BLaER1 (cell line): Measurements from ENCODE around the gene TMEM132E.

Experiments used
- H3K27ac ChIP-seq: shearing (Covaris generic); formaldehyde crosslinking; 2 replicates; pipeline ENCODE4 v1.8.1; 2022
- H3K27me3 ChIP-seq: shearing (Covaris generic); formaldehyde crosslinking; 2 replicates; pipeline ENCODE4 v1.8.1; 2022
- H3K36me3 ChIP-seq: shearing (Covaris generic); formaldehyde crosslinking; 2 replicates; pipeline ENCODE4 v1.8.1; 2022
- H3K4me1 ChIP-seq: shearing (Covaris generic); formaldehyde crosslinking; 2 replicates; pipeline ENCODE4 v1.8.1; 2022
- H3K4me2 ChIP-seq: shearing (Covaris generic); formaldehyde crosslinking; 2 replicates; pipeline ENCODE4 v1.8.1; 2022
- H3K4me3 ChIP-seq: shearing (Covaris generic); formaldehyde crosslinking; 2 replicates; pipeline ENCODE4 v1.8.1; 2022
- H3K9ac ChIP-seq: shearing (Covaris generic); formaldehyde crosslinking; 2 replicates; pipeline ENCODE4 v1.8.1; 2022
- H3K9me3 ChIP-seq: shearing (Covaris generic); formaldehyde crosslinking; 2 replicates; pipeline ENCODE4 v1.8.1; 2022
- H4K20me1 ChIP-seq: shearing (Covaris generic); formaldehyde crosslinking; 2 replicates; pipeline ENCODE4 v1.8.1; 2022
- Cebpa-rat ChIP-seq: shearing (Covaris generic); IDR thresholded peaks from 2 replicates; pipeline ENCODE4 v1.8.1; 2022

The TMEM132E gene

GRCh38 chr17:34549966-34550365 lies 29.4 kb upstream of the TMEM132E start:
- no peak for TF ChIP-seq Cebpa-rat
- Histone ChIP-seq H3K4me2 (no peak overlapping the region), H3K9ac (no peak overlapping the region), H3K9me3 (no peaks in the 10 kb centered on the region), H3K27ac (no peak overlapping the region), H3K4me1 (no peaks in the 10 kb centered on the region), H3K36me3 (no peaks in the 10 kb centered on the region), H3K27me3 (no peaks in the 10 kb centered on the region), H3K4me3 (no peak overlapping the region), H4K20me1 (peaks cover 14% of the 10 kb centered on the region; the same call in 1 of the 2 replicates)

DNA sequence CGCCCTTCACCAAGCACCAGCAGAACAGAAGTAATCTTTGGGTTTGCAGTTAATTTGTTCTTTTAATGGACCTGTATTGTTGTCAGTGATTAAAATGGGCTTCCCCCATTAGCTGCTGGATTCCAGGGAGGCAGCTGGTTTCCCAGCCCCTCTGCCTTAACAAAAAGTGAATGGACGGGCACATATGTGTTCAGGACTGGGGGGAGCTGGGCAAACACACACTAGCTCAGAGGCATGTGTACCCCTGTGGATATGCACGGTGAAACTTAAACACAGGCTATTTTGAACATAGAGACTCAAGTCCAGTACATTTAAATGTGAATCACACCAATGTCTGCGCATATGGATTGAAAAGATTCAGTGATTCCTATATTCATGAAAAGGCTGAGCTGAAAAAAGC lies 25.5 kb upstream of the TMEM132E start:
- H4K20me1 ChIP-seq, result peaks cover 22% of the 10 kb centered on the region; the same call in 1 of the 2 replicates

GRCh38 chr17:34556384-34556783 lies 23.0 kb upstream of the TMEM132E start:
- Histone ChIP-seq H3K27ac (no peak overlapping the region), H3K4me3 (no peak overlapping the region), H3K4me1 (no peaks in the 10 kb centered on the region), H3K4me2 (no peak overlapping the region), H4K20me1 (peaks cover 22% of the 10 kb centered on the region; the same call in 1 of the 2 replicates), H3K9ac (no peak overlapping the region), H3K27me3 (no peaks in the 10 kb centered on the region), H3K9me3 (no peaks in the 10 kb centered on the region), H3K36me3 (no peaks in the 10 kb centered on the region)
- no peak for TF ChIP-seq Cebpa-rat

More for the DNA sequence above, 25.5 kb upstream of the TMEM132E start:
- TF ChIP-seq Cebpa-rat, result no peak
- Histone ChIP-seq H3K4me1 (no peaks in the 10 kb centered on the region), H3K4me2 (no peak overlapping the region), H3K36me3 (no peaks in the 10 kb centered on the region), H3K9ac (no peak overlapping the region), H3K9me3 (no peaks in the 10 kb centered on the region), H3K27ac (no peak overlapping the region), H3K27me3 (no peaks in the 10 kb centered on the region), H3K4me3 (no peak overlapping the region)

- peaks cover 22% of the 10 kb centered on the region; the same call in 1 of the 2 replicates for H4K20me1 ChIP-seq
- no peak overlapping the region for H3K9ac ChIP-seq
- no peaks in the 10 kb centered on the region for H3K36me3 ChIP-seq
- H3K4me2 ChIP-seq, result no peak overlapping the region
- no peaks in the 10 kb centered on the region for H3K9me3 ChIP-seq
- no peaks in the 10 kb centered on the region for H3K4me1 ChIP-seq
- TF ChIP-seq Cebpa-rat, result no peak
- no peaks in the 10 kb centered on the region for H3K27me3 ChIP-seq
- no peak overlapping the region for H3K27ac ChIP-seq
- H3K4me3 ChIP-seq, result no peak overlapping the region
Observed at GRCh38 chr17:34556931-34557330, 22.5 kb upstream of the TMEM132E start.

- Histone ChIP-seq H3K9me3 (no peaks in the 10 kb centered on the region), H3K27me3 (no peaks in the 10 kb centered on the region), H3K4me3 (no peak overlapping the region), H3K27ac (no peak overlapping the region), H3K4me2 (no peak overlapping the region), H3K36me3 (no peaks in the 10 kb centered on the region), H3K4me1 (no peaks in the 10 kb centered on the region), H4K20me1 (peaks cover 8% of the 10 kb centered on the region; the same call in 1 of the 2 replicates), H3K9ac (no peak overlapping the region)
- no peak for TF ChIP-seq Cebpa-rat
Observed at GRCh38 chr17:34561328-34561727, 18.1 kb upstream of the TMEM132E start.

DNA sequence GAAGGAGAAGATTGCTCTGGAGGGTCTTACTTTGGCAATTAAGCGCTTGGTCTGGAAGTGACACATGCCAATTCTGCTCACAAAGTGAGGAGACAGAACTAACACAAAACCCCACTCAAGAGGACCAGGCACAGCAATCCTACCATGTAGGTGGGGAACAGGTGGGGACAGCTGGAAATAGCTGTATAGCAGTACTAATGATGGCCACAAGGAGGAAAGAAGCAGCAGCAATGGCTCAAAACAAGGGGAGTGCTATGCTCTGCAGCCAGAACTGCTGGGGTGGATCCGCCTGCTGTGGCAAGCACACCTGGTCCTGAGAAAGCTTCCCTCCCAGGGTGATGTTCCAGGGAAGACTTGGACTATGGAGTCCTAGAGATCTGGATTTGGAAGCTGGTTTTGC lies 17.0 kb upstream of the TMEM132E start:
- Histone ChIP-seq H3K27me3 (no peaks in the 10 kb centered on the region), H3K27ac (no peak overlapping the region), H3K4me1 (no peaks in the 10 kb centered on the region), H3K4me2 (no peak overlapping the region), H3K9ac (no peak overlapping the region), H3K9me3 (no peaks in the 10 kb centered on the region), H3K4me3 (no peak overlapping the region), H4K20me1 (no peaks in the 10 kb centered on the region; the same call in 1 of the 2 replicates), H3K36me3 (no peaks in the 10 kb centered on the region)
- TF ChIP-seq Cebpa-rat, result no peak

- Histone ChIP-seq H3K4me3 (no peak overlapping the region), H3K9ac (no peak overlapping the region), H3K27ac (no peak overlapping the region), H3K36me3 (no peaks in the 10 kb centered on the region), H4K20me1 (no peaks in the 10 kb centered on the region; the same call in 1 of the 2 replicates), H3K4me1 (no peaks in the 10 kb centered on the region), H3K27me3 (no peaks in the 10 kb centered on the region; the same call in 1 of the 2 replicates), H3K9me3 (no peaks in the 10 kb centered on the region), H3K4me2 (no peak overlapping the region)
- TF ChIP-seq Cebpa-rat, result no peak
Observed at GRCh38 chr17:34565713-34566112, 13.7 kb upstream of the TMEM132E start.

GRCh38 chr17:34566201-34566600 lies 13.2 kb upstream of the TMEM132E start:
- Histone ChIP-seq H3K9me3 (no peaks in the 10 kb centered on the region), H3K4me1 (no peaks in the 10 kb centered on the region), H3K36me3 (no peaks in the 10 kb centered on the region), H3K27me3 (no peaks in the 10 kb centered on the region; the same call in 1 of the 2 replicates), H3K4me3 (no peak overlapping the region), H3K27ac (no peak overlapping the region), H4K20me1 (no peaks in the 10 kb centered on the region; the same call in 1 of the 2 replicates), H3K9ac (no peak overlapping the region), H3K4me2 (no peak overlapping the region)
- no peak for TF ChIP-seq Cebpa-rat

- Histone ChIP-seq H3K27ac (no peak overlapping the region), H3K9me3 (no peaks in the 10 kb centered on the region), H3K4me3 (no peak overlapping the region), H3K9ac (no peak overlapping the region), H3K27me3 (no peaks in the 10 kb centered on the region; the same call in 1 of the 2 replicates), H3K4me1 (no peaks in the 10 kb centered on the region), H3K36me3 (no peaks in the 10 kb centered on the region), H4K20me1 (no peaks in the 10 kb centered on the region; the same call in 1 of the 2 replicates), H3K4me2 (no peak overlapping the region)
- TF ChIP-seq Cebpa-rat, result no peak
Observed at GRCh38 chr17:34566873-34567272, 12.5 kb upstream of the TMEM132E start.

- Histone ChIP-seq H3K4me1 (no peaks in the 10 kb centered on the region), H3K9me3 (no peaks in the 10 kb centered on the region), H3K4me3 (no peak overlapping the region), H3K9ac (no peak overlapping the region), H3K36me3 (no peaks in the 10 kb centered on the region), H3K4me2 (no peak overlapping the region), H3K27me3 (no peaks in the 10 kb centered on the region; the same call in 1 of the 2 replicates), H4K20me1 (no peaks in the 10 kb centered on the region), H3K27ac (no peak overlapping the region)
- TF ChIP-seq Cebpa-rat, result no peak
Observed at GRCh38 chr17:34567691-34568465, 11.5 kb upstream of the TMEM132E start.
